Measurements from ENCODE around the gene ZBTB5.

Gene ZBTB5

DNA sequence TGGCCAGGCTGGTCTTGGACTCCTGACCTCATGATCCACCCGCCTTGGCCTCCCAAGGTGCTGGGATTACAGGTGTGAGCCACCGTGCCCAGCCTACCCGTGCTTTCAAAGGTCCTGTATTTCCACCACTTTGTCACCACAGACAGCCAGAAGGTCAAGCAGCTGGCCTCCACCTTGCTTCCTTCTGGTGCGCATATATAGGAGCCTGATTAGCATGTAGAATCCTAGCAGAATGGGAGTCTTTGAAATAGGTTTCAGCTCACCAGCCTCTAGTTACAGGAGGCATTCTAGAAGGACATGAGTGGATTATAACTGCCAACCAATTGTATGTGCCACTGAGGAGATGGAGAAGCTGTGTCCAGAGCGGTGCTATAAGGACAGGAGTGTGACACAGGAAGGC lies 39.4 kb upstream of the ZBTB5 start:
- no peaks in the 10 kb centered on the region for H3K4me1 ChIP-seq (ENCODE audit: control insufficient read depth in 1 of 2, insufficient read depth in 2 of 2, low read length in 2 of 2)
- no peaks in the 10 kb centered on the region for H3K27me3 ChIP-seq (ENCODE audit: low read depth, low read length)
- peaks cover 39 to 47% of the 10 kb centered on the region in 2 donors for H3K36me3 ChIP-seq (ENCODE audit: control insufficient read depth in 1 of 2, insufficient read depth in 2 of 2, low read length in 2 of 2)
- H3K27ac ChIP-seq (ENCODE audit: low read length): no peak overlapping the region
- no peaks in the 10 kb centered on the region for H3K9me3 ChIP-seq (ENCODE audit: control insufficient read depth in 1 of 2, low read length in 2 of 2)
- H3K4me3 ChIP-seq (ENCODE audit: low read depth in 1 of 2, low read length in 2 of 2): no peak overlapping the region

DNA sequence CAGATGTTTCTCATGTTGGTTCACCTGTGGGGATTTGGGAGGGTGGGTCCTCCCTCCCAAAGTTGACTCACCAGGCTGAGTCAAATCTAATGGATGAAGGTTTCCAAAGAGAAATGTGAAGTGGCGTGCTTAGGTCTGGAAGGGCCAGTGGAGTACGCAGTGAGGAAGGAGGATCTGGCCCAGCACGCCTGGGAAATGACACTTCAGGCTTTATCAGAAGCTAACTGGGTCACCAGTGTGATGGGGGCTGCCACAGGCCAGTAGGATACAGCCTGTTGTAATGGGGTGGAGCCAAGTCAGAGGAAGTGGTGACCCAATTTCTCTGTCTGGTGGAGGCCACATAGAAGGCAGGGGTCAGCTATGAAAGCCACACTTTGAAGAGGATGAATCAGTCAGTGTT lies 38.5 kb upstream of the ZBTB5 start:
- peaks cover 39 to 53% of the 10 kb centered on the region in 2 donors for H3K36me3 ChIP-seq (ENCODE audit: control insufficient read depth in 1 of 2, insufficient read depth in 2 of 2, low read length in 2 of 2)
- no peak overlapping the region for H3K27ac ChIP-seq (ENCODE audit: low read length)
- no peak overlapping the region for H3K4me3 ChIP-seq (ENCODE audit: low read depth in 1 of 2, low read length in 2 of 2)
- H3K4me1 ChIP-seq (ENCODE audit: control insufficient read depth in 1 of 2, insufficient read depth in 2 of 2, low read length in 2 of 2): no peaks in the 10 kb centered on the region
- H3K27me3 ChIP-seq (ENCODE audit: low read depth, low read length): no peaks in the 10 kb centered on the region
- H3K9me3 ChIP-seq (ENCODE audit: control insufficient read depth in 1 of 2, low read length in 2 of 2): no peaks in the 10 kb centered on the region

DNA sequence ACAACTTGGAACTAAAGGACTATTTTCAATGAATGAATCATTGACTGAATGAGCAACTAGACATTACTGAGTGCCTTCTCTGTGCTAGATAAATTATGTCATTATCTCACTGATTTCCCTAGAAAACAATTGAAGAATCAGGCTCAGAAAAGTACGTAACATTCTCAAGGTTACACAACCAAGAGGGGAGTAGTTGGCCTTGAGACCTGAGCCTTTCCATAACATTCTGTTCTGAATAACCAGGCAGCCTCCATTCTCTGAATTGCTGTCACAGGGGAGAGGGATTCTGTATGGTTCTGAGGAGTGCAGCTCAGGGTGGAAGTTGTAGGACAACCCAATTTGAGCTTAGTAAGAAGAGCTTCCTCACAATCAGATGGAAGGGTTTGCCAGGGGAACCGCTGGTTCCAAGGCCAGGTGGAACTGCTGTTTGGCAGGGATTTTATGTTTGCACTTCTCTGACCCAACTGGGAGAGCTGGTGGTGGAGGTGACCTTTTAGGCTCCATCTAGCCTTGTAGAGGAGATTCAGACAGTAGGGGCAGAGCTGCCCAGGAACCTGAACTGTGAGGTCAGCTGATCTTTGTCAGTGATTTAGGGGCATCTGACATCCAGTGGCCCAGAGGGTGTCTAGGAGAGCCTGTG lies 36.8 kb upstream of the ZBTB5 start:
- Histone ChIP-seq H3K27me3 (ENCODE audit: low read depth, low read length) (no peaks in the 10 kb centered on the region), H3K36me3 (ENCODE audit: control insufficient read depth in 1 of 2, insufficient read depth in 2 of 2, low read length in 2 of 2) (peaks cover 54 to 64% of the 10 kb centered on the region in 2 donors), H3K4me3 (ENCODE audit: low read depth in 1 of 2, low read length in 2 of 2) (no peak overlapping the region), H3K27ac (ENCODE audit: low read length) (no peak overlapping the region), H3K9me3 (ENCODE audit: control insufficient read depth in 1 of 2, low read length in 2 of 2) (no peaks in the 10 kb centered on the region), H3K4me1 (ENCODE audit: control insufficient read depth in 1 of 2, insufficient read depth in 2 of 2, low read length in 2 of 2) (no peaks in the 10 kb centered on the region)

DNA sequence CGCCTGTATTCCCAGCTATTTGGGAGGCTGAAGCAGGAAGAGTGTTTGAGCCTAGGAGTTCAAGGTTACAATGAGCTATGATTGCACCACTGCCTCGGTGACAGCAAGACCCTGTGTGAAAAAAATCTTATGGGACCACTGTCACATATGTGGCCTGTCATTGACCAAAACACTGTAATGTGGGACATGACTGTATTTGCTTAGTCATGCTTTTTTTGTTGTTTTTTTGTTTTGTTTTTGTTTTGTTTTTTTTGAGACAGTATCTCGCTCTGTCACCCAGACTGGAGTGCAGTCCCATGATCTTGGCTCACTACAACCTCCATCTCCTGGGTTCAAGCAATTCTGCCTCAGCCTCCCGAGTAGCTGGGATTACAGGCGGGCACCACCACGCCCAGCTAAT lies 34.0 kb upstream of the ZBTB5 start:
- Histone ChIP-seq H3K27ac (ENCODE audit: low read length) (no peak overlapping the region), H3K4me3 (ENCODE audit: low read depth in 1 of 2, low read length in 2 of 2) (no peak overlapping the region), H3K36me3 (ENCODE audit: control insufficient read depth in 1 of 2, insufficient read depth in 2 of 2, low read length in 2 of 2) (peaks cover 68 to 82% of the 10 kb centered on the region in 2 donors)

DNA sequence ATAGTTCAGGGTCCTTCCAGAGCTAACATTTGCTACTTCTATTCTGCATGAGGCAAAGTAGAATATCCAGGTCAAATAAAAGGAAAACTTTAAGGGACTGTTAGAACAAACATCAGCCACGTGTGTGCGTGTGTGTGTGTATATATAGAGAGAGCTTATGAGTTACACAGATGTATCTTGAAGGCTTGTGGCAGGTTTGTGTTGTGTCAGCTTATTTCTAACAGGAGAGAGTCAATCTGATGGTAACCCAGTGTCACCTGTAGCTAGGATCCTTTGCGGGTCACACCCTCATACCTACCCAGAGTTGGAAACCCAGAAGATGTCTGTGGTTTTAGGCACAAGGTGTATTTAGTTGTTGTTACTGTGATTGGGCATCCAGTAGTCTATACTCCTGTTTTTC lies 33.2 kb upstream of the ZBTB5 start:
- H3K27ac ChIP-seq (ENCODE audit: low read length): no peak overlapping the region
- H3K27me3 ChIP-seq (ENCODE audit: low read depth, low read length): no peaks in the 10 kb centered on the region
- no peak overlapping the region for H3K4me3 ChIP-seq (ENCODE audit: low read depth in 1 of 2, low read length in 2 of 2)
- H3K36me3 ChIP-seq (ENCODE audit: control insufficient read depth in 1 of 2, insufficient read depth in 2 of 2, low read length in 2 of 2): peaks cover 66 to 84% of the 10 kb centered on the region in 2 donors
- H3K4me1 ChIP-seq (ENCODE audit: control insufficient read depth in 1 of 2, insufficient read depth in 2 of 2, low read length in 2 of 2): no peaks in the 10 kb centered on the region
- no peaks in the 10 kb centered on the region for H3K9me3 ChIP-seq (ENCODE audit: control insufficient read depth in 1 of 2, low read length in 2 of 2)

More for the DNA sequence above, 34.0 kb upstream of the ZBTB5 start:
- Histone ChIP-seq H3K9me3 (ENCODE audit: control insufficient read depth in 1 of 2, low read length in 2 of 2) (no peaks in the 10 kb centered on the region), H3K4me1 (ENCODE audit: control insufficient read depth in 1 of 2, insufficient read depth in 2 of 2, low read length in 2 of 2) (no peaks in the 10 kb centered on the region), H3K27me3 (ENCODE audit: low read depth, low read length) (no peaks in the 10 kb centered on the region)

DNA sequence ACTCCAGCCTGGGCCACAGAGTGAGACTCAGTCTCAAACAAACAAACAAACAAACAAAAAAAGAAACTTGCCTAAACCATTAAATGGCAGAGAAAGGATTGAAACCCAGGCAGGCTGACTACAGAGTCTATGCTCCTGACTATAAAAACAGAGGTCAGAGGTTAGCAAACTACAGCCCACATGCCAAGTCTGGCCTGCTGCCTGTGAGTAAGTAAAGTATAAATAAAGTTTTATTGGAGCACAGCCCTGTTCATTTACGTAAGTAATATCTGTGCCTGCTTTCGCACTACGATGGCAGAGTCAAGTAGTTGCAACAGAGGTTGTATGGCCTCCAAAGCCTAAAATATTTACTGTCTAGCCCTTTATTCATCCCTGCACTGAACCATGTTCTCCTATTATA lies 32.1 kb upstream of the ZBTB5 start:
- Histone ChIP-seq H3K36me3 (ENCODE audit: control insufficient read depth in 1 of 2, insufficient read depth in 2 of 2, low read length in 2 of 2) (peaks cover 67 to 84% of the 10 kb centered on the region in 2 donors), H3K9me3 (ENCODE audit: control insufficient read depth in 1 of 2, low read length in 2 of 2) (no peaks in the 10 kb centered on the region), H3K27ac (ENCODE audit: low read length) (no peak overlapping the region), H3K4me3 (ENCODE audit: low read depth in 1 of 2, low read length in 2 of 2) (no peak overlapping the region), H3K4me1 (ENCODE audit: control insufficient read depth in 1 of 2, insufficient read depth in 2 of 2, low read length in 2 of 2) (no peaks in the 10 kb centered on the region), H3K27me3 (ENCODE audit: low read depth, low read length) (no peaks in the 10 kb centered on the region)

DNA sequence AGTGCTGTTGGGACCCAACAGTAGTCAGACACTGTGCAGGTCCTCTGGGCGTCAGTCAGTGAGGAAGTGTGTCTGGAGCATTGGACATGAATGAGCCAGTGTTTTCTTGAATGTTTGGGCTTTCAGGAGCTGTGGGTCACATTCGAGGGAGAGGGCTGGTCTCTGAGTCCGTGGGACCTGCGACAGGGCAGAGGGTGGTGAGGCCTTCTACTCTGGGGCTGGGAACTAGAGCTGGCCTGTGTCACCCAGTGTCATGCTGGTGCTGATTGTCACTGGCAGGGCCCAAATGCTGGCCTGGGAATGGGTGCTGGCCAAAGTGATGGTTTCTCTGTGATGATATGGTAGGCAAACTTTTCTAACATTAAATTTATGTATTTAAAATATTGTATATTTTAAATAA lies 30.8 kb upstream of the ZBTB5 start:
- no peak overlapping the region for H3K27ac ChIP-seq (ENCODE audit: low read length)
- H3K27me3 ChIP-seq (ENCODE audit: low read depth, low read length): no peaks in the 10 kb centered on the region
- H3K36me3 ChIP-seq (ENCODE audit: control insufficient read depth in 1 of 2, insufficient read depth in 2 of 2, low read length in 2 of 2): peaks cover 59 to 80% of the 10 kb centered on the region in 2 donors
- H3K9me3 ChIP-seq (ENCODE audit: control insufficient read depth in 1 of 2, low read length in 2 of 2): no peaks in the 10 kb centered on the region
- H3K4me3 ChIP-seq (ENCODE audit: low read depth in 1 of 2, low read length in 2 of 2): no peak overlapping the region
- no peaks in the 10 kb centered on the region for H3K4me1 ChIP-seq (ENCODE audit: control insufficient read depth in 1 of 2, insufficient read depth in 2 of 2, low read length in 2 of 2)

DNA sequence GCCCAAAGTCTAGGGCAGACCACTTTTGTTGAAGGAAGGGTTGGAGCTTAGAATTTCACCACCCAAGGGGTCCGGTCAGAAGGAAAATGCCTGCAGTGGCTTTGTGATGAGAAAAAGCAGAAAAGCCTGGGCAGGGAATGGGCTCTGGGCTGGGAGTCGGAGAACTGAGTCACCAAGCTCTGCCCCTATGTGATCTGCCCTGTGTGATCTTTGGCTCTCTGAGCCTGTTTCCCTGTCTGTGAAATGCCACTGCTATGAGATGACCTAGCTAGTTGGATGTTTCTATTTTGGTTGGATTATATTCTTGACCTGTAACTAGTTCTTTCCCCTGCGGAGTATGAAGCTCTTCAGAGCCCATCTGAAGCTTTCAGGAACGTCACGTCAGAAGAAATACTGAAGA lies 30.3 kb upstream of the ZBTB5 start:
- Histone ChIP-seq H3K4me3 (ENCODE audit: low read depth in 1 of 2, low read length in 2 of 2) (no peak overlapping the region), H3K9me3 (ENCODE audit: control insufficient read depth in 1 of 2, low read length in 2 of 2) (no peaks in the 10 kb centered on the region), H3K36me3 (ENCODE audit: control insufficient read depth in 1 of 2, insufficient read depth in 2 of 2, low read length in 2 of 2) (peaks cover 55 to 78% of the 10 kb centered on the region in 2 donors), H3K4me1 (ENCODE audit: control insufficient read depth in 1 of 2, insufficient read depth in 2 of 2, low read length in 2 of 2) (no peaks in the 10 kb centered on the region), H3K27me3 (ENCODE audit: low read depth, low read length) (no peaks in the 10 kb centered on the region), H3K27ac (ENCODE audit: low read length) (no peak overlapping the region)

DNA sequence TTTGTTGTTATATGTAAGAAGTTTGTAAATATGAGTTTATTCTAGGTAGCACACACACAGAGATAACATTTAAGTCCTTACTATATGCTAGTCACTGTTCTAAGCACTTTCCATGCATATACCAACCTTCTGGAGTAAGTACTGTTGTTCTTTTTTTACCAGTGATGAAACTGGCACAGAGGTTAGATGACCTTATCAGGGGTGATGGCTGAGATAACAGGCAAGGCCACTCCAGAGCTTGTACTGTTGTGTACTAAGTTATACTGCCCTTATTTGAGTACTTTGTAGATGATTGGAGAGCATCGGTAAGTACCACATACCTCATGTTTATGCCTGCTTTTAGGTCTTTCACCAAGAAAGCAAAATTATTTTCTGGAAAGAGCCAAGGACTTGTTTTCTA lies 26.7 kb upstream of the ZBTB5 start:
- Histone ChIP-seq H3K4me3 (ENCODE audit: low read depth in 1 of 2, low read length in 2 of 2) (no peak overlapping the region), H3K4me1 (ENCODE audit: control insufficient read depth in 1 of 2, insufficient read depth in 2 of 2, low read length in 2 of 2) (peaks cover 3 to 13% of the 10 kb centered on the region in 2 donors), H3K36me3 (ENCODE audit: control insufficient read depth in 1 of 2, insufficient read depth in 2 of 2, low read length in 2 of 2) (peaks cover 37 to 62% of the 10 kb centered on the region in 2 donors), H3K27me3 (ENCODE audit: low read depth, low read length) (no peaks in the 10 kb centered on the region), H3K9me3 (ENCODE audit: control insufficient read depth in 1 of 2, low read length in 2 of 2) (no peaks in the 10 kb centered on the region), H3K27ac (ENCODE audit: low read length) (no peak overlapping the region)

DNA sequence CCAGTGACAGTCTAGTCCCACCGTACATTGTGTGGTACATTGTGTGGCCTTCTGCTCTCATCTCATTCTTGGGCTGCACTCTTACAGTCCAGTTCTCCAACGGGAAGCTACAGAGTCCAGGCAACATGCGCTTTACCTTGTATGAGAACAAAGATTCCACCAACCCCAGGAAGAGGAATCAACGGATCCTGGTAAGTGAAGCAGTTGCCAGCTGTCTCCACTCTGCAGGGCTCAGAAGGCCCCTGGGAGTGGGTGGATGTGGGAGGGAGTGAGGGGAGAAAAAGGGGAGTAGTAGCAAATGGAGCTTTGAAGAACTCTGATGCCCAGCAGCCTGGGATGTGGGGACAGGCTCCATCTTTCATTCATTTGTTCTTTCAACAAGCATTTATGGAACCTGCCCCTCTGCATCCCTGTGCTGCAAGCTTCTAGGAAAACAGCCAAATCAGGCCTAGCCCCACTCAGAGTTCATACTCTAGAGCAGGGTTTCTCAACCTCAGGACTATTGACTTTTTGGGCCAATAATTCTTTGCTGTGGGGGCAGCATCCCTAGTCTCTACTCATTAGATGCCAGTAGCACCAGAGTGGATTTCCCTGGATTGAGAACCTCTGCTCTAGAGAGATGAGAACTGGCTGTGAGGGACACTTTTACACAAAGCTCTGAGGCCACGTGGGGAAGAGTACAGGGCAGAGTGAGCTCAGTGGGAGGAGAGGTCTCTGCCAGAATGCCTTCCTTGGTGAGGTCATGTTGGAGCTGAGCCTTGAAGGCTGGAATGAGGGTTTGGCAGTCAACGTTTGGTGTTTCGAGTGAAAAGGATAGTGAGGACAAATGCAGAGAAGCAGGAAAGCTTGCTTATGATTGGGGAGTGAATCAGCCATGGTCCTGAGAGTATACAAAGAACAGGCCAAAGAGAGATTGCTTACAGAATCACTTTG lies 21.6 kb upstream of the ZBTB5 start:
- Histone ChIP-seq H3K27me3 (ENCODE audit: low read depth, low read length) (no peaks in the 10 kb centered on the region), H3K27ac (ENCODE audit: low read length) (peak overlapping the region; percentile 83), H3K36me3 (ENCODE audit: control insufficient read depth in 1 of 2, insufficient read depth in 2 of 2, low read length in 2 of 2) (peaks cover under 1 to 16% of the 10 kb centered on the region in 2 donors), H3K9me3 (ENCODE audit: control insufficient read depth in 1 of 2, low read length in 2 of 2) (no peaks in the 10 kb centered on the region), H3K4me3 (ENCODE audit: low read depth in 1 of 2, low read length in 2 of 2) (peak overlapping the region; percentile 74 to 81), H3K4me1 (ENCODE audit: control insufficient read depth in 1 of 2, insufficient read depth in 2 of 2, low read length in 2 of 2) (peaks cover 16 to 26% of the 10 kb centered on the region in 2 donors)

DNA sequence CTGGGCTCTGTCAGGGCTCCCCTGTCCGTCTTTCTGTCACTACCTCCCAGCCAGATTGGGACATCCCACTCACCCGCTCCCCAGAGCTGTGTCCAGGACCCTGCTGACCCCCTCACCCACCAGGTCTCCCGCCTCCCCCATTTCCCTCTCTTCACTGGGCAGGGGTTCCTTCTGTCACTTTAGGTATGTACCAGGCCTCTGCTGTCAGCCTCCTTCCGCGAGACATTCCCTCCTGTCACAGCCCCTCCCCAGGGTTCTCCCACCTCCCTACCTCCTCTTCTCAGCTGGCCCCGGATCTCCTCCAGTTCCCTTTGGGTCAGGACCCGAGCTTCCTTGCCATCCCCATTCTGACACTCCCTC lies 21.0 kb upstream of the ZBTB5 start:
- peaks cover 6% of the 10 kb centered on the region for H3K27me3 ChIP-seq (ENCODE audit: low read depth, low read length)
- peak overlapping the region; percentile 74 to 81 for H3K4me3 ChIP-seq (ENCODE audit: low read depth in 1 of 2, low read length in 2 of 2)
- H3K4me1 ChIP-seq (ENCODE audit: control insufficient read depth in 1 of 2, insufficient read depth in 2 of 2, low read length in 2 of 2): peaks cover 16 to 26% of the 10 kb centered on the region in 2 donors
- peaks cover 0 to 14% of the 10 kb centered on the region in 2 donors for H3K36me3 ChIP-seq (ENCODE audit: control insufficient read depth in 1 of 2, insufficient read depth in 2 of 2, low read length in 2 of 2)
- H3K9me3 ChIP-seq (ENCODE audit: control insufficient read depth in 1 of 2, low read length in 2 of 2): no peaks in the 10 kb centered on the region
- H3K27ac ChIP-seq (ENCODE audit: low read length): peak overlapping the region; percentile 83

Measured in muscle layer of duodenum (tissue), 2 donors.